Caco-2 (cell line): ENCODE data around the gene SDK2. TPM values are rescaled to one million over a fixed set of nuclear protein-coding genes. Genes with fewer than 3 reads are reported as not detected.

ENCODE experiments used
- BruUV-seq: library from RNA; stranded (reverse); fragments of 400-500 nt; replicated peaks from 2 replicates; lab custom pipeline; 2021; lab: Mats Ljungman, UMichigan
- CTCF ChIA-PET: fragments of 300-600 bp; sonication (Branson Sonifier 250); formaldehyde crosslinking; loops from one replicate; lab custom pipeline; 2022; ENCODE audit warnings: antibody characterized with exemption; lab: Charles Lee
- POLR2A ChIA-PET: fragments of 300-600 bp; sonication (Branson Sonifier 250); formaldehyde crosslinking; loops from one replicate; lab custom pipeline; 2022; ENCODE audit warnings: antibody characterized with exemption; lab: Charles Lee
- DNase-seq, 2 experiments: peaks; one replicate each; pipeline versions ENCODE4 v3.0.0 to v3.0.0-alpha.2; 2020 to 2022
- H3K27me3 ChIP-seq: replicated peaks from 2 replicates; pipeline ENCODE4 v1.6.0; 2011; ENCODE audit warnings: low read length; ENCODE audit not compliant: control insufficient read depth, insufficient read depth
- H3K36me3 ChIP-seq: 2 replicates; pipeline ENCODE4 v1.5.1; 2011; ENCODE audit warnings: low read length; ENCODE audit not compliant: control insufficient read depth, insufficient read depth
- H3K4me1 ChIP-seq: fragments of 250-450 bp; sonication (Bioruptor Pico); 2 replicates; pipeline ENCODE4 v1.5.1; 2020; ENCODE audit warnings: mild to moderate bottlenecking
- H3K4me3 ChIP-seq: 2 replicates; pipeline ENCODE4 v1.5.1; 2011; ENCODE audit warnings: low read depth, mild to moderate bottlenecking, control low read depth, low read length
- H3K9me3 ChIP-seq: fragments of 250-450 bp; sonication (Bioruptor Pico); 2 replicates; pipeline ENCODE4 v1.5.1; 2020; ENCODE audit warnings: mild to moderate bottlenecking, moderate library complexity
- H3K27ac Mint-ChIP-seq: one replicate; pipeline ENCODE4 v1.8.0; 2022; ENCODE audit warnings: mixed read lengths; ENCODE audit not compliant: unreplicated experiment
- H3K27me3 Mint-ChIP-seq: one replicate; pipeline ENCODE4 v1.8.0; 2022; ENCODE audit warnings: mixed read lengths; ENCODE audit not compliant: insufficient read depth, unreplicated experiment
- H3K36me3 Mint-ChIP-seq: one replicate; pipeline ENCODE4 v1.8.0; 2022; ENCODE audit warnings: mild to moderate bottlenecking, mixed read lengths; ENCODE audit not compliant: insufficient read depth, unreplicated experiment
- H3K4me1 Mint-ChIP-seq: one replicate; pipeline ENCODE4 v1.8.0; 2022; ENCODE audit warnings: low read depth, mixed read lengths; ENCODE audit not compliant: unreplicated experiment
- H3K4me3 Mint-ChIP-seq: one replicate; pipeline ENCODE4 v1.8.0; 2022; ENCODE audit warnings: mild to moderate bottlenecking, moderate library complexity, mixed read lengths; ENCODE audit not compliant: unreplicated experiment
- H3K9me3 Mint-ChIP-seq: one replicate; pipeline ENCODE4 v1.8.0; 2022; ENCODE audit warnings: mixed read lengths; ENCODE audit not compliant: unreplicated experiment
- CTCF ChIP-seq, 2 experiments: fragments of 200-600 bp in 1 of 2; IDR thresholded peaks; 1 replicate in 1 of 2; 2 replicates in 1 of 2; pipeline versions ENCODE4 v1.5.1 to v1.8.0; 2011 to 2022; ENCODE audit warnings: antibody characterized with exemption in 1 of 2, control low read depth in 1 of 2, inconsistent platforms in 1 of 2, low read depth in 1 of 2, low read length in 1 of 2, mild to moderate bottlenecking in 1 of 2, moderate library complexity in 1 of 2; ENCODE audit not compliant: insufficient read depth in 1 of 2, severe bottlenecking in 1 of 2, unreplicated experiment in 1 of 2
- intact Hi-C: fragments of 100-400 bp; cut with micrococcal nuclease; formaldehyde crosslinking; loops from one replicate; pipeline ENCODE4 v1.10.0; 2022; ENCODE audit not compliant: unreplicated experiment
- total RNA-seq: library from RNA; stranded (reverse); gene quantifications from 2 replicates; pipeline ENCODE4 v1.2.3, GENCODE V29; 2022

Gene SDK2
- total RNA-seq, 1 experiment from 2014 or later, result 0.09 TPM

GRCh38 chr17:73432624-73433190 is 211.5 kb downstream of the SDK2 start:
- Mint-ChIP-seq H3K9me3 (no peaks in the 10 kb centered on the region), H3K27ac (no peak overlapping the region), H3K4me3 (no peak overlapping the region), H3K36me3 (no peaks in the 10 kb centered on the region), H3K27me3 (peaks cover 17% of the 10 kb centered on the region), H3K4me1 (no peaks in the 10 kb centered on the region)
- Histone ChIP-seq H3K36me3 (no peaks in the 10 kb centered on the region), H3K4me3 (no peak overlapping the region), H3K27me3 (no peaks in the 10 kb centered on the region; the same call in 1 of the 2 replicates), H3K4me1 (no peaks in the 10 kb centered on the region), H3K9me3 (no peaks in the 10 kb centered on the region)
- BruUV-seq, result no TSS peak
- POLR2A ChIA-PET, result no interaction called here
- intact Hi-C loops, result no loop called here
- no peak for TF ChIP-seq CTCF (IDR thresholded peaks at IDR 0.05; ENCODE audit: insufficient read depth in 1 of 2, low read depth in 1 of 2, low read length in 1 of 2, severe bottlenecking in 1 of 2, unreplicated experiment in 1 of 2)
- CTCF ChIA-PET, result no interaction called here
- no peak for DNase-seq

DNA sequence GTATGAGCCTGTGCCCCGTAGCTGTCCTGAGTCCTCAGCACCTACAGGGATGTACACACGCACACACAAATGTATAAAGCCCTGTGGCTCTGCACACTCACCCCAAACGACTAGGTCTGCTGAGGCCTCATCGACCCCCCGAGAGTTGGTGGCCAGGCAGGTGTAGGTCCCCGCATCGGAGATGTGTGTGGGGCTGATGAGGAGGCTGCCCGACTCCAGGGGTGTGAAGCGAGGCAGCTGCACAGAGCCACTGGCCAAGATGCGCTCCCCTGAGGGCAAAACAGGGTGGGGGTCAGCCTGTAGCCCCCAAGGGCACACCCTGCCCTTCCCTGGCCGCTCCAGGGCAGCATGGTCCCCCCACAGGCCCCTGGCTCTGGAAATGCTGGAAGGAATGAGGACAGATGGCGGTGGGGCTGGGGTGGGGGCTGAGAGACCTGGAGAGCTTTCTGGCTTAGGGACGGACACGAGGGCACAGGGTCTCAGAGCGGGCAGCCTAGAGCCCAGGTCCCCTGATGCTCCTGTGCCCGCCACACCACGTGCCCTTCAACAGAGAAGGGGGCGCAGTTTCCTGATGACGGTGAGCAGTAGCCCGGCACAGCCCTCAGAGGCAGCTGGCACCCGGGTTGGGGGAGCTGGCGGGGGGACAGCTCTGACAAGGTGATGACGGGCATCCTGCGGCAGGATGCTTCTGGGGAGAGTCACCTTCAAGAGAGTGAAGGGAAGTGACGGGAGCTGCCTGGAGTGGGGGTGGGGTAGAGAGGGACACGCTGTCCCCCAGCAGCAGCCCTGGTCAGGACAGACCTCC is 212.6 kb downstream of the SDK2 start:
- H3K4me3 ChIP-seq, result no peak overlapping the region
- H3K9me3 ChIP-seq, result no peaks in the 10 kb centered on the region
- no peak overlapping the region for H3K27ac Mint-ChIP-seq
- intact Hi-C loops, result no loop called here
- no peaks in the 10 kb centered on the region for H3K4me1 ChIP-seq
- no peaks in the 10 kb centered on the region for H3K9me3 Mint-ChIP-seq
- H3K36me3 ChIP-seq, result no peaks in the 10 kb centered on the region
- CTCF ChIA-PET, result no interaction called here
- H3K27me3 ChIP-seq, result no peaks in the 10 kb centered on the region; the same call in 1 of the 2 replicates
- H3K36me3 Mint-ChIP-seq, result no peaks in the 10 kb centered on the region
- TF ChIP-seq CTCF (IDR thresholded peaks at IDR 0.05; ENCODE audit: insufficient read depth in 1 of 2, low read depth in 1 of 2, low read length in 1 of 2, severe bottlenecking in 1 of 2, unreplicated experiment in 1 of 2), result no peak
- H3K27me3 Mint-ChIP-seq, result peaks cover 11% of the 10 kb centered on the region
- H3K4me3 Mint-ChIP-seq, result no peak overlapping the region
- DNase-seq, result no peak
- H3K4me1 Mint-ChIP-seq, result no peaks in the 10 kb centered on the region
- POLR2A ChIA-PET, result no interaction called here
- BruUV-seq, result no TSS peak

DNA sequence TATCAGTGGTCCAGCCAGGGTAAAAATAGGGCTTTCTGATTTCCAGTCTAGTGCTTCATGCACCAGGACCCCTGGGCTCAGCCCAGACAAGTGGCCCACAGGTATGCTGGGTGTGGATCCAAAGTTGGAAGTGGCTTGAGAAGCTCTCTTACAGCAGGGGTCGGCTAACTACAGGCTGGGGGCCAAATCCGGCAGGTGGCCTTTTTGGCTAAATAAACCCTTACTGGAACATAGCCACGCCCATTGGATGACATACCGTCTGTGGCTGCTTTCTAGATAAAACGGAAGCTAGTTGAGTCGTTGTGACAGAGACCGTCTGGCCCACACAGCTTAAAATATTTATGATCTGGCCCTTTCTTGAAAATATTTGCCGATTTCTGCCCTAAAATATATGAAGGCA is 213.4 kb downstream of the SDK2 start:
- DNase-seq, result no peak
- no TSS peak for BruUV-seq
- H3K4me3 Mint-ChIP-seq, result no peak overlapping the region
- peaks cover 9% of the 10 kb centered on the region for H3K27me3 Mint-ChIP-seq
- H3K9me3 Mint-ChIP-seq, result no peaks in the 10 kb centered on the region
- Histone ChIP-seq H3K4me1 (no peaks in the 10 kb centered on the region), H3K36me3 (no peaks in the 10 kb centered on the region), H3K4me3 (no peak overlapping the region), H3K9me3 (no peaks in the 10 kb centered on the region), H3K27me3 (no peaks in the 10 kb centered on the region; the same call in 1 of the 2 replicates)
- intact Hi-C loops, result no loop called here
- ChIA-PET CTCF (no interaction called here), POLR2A (no interaction called here)
- no peak overlapping the region for H3K27ac Mint-ChIP-seq
- no peak for TF ChIP-seq CTCF (IDR thresholded peaks at IDR 0.05; ENCODE audit: insufficient read depth in 1 of 2, low read depth in 1 of 2, low read length in 1 of 2, severe bottlenecking in 1 of 2, unreplicated experiment in 1 of 2)
- no peaks in the 10 kb centered on the region for H3K36me3 Mint-ChIP-seq
- H3K4me1 Mint-ChIP-seq, result no peaks in the 10 kb centered on the region
